SIG-M5 treated with dmso at 0.1 percent for 504 hours (cell line): ENCODE data around the gene ZNF397.
A peak's percentile ranks its signal among the peaks of the same experiment; 100 is the strongest.

Experiments
- DNase-seq: peaks from one replicate; lab custom pipeline; 2025; ENCODE audit not compliant: unreplicated experiment; lab: John Stamatoyannopoulos, UW

Gene ZNF397

GRCh38 chr18:35290094-35290735, 49.4 kb downstream of the ZNF397 start, which contains the start of gene ZSCAN30:
ZSCAN30 (minus strand) TSS chr18:35290229; CDS start chr18:35264352, 25,877 bp downstream.
- DNase-seq: peak; percentile 93

- no peak for DNase-seq
Measured at GRCh38 chr18:35291166-35291565, 50.3 kb downstream of the ZNF397 start.

GRCh38 chr18:35296060-35296459, 55.2 kb downstream of the ZNF397 start:
- no peak for DNase-seq

- no peak for DNase-seq
Measured at GRCh38 chr18:35303610-35304009, 62.8 kb downstream of the ZNF397 start.

GRCh38 chr18:35306588-35307250, 65.9 kb downstream of the ZNF397 start:
- no peak for DNase-seq
